Posterior vena cava (tissue), 2 donors: ENCODE measurements around the gene EFNB3. TPM values are rescaled to one million over a fixed set of nuclear protein-coding genes. Genes with fewer than 3 reads are reported as not detected.

ENCODE experiments used
- DNase-seq: peaks from one replicate; pipeline ENCODE4 v3.0.0-alpha.2; 2020; ENCODE audit warnings: low spot score
- intact Hi-C, 2 donors: fragments of 100-400 bp; cut with DNase I; formaldehyde crosslinking; loops; one replicate each; pipeline versions ENCODE4 v1.14.1 to v1.14.2; 2022 to 2023
- total RNA-seq, 2 donors: library from RNA; stranded (reverse); fragmentation: NEBNext Ultra II Directional; extraction: Animal tissue kit (Norgen Biotek cat#: 25700); gene quantifications; one replicate each; pipeline ENCODE4 v1.2.1, GENCODE V29; 2021
- donor health status: DM: yes; HTN: yes; CAD: no.
- donor health status: DM: yes; HTN: yes; CAD: no.

The EFNB3 gene
- total RNA-seq, 2 donors from 2014 or later: 0.19 to 0.42 TPM

DNA sequence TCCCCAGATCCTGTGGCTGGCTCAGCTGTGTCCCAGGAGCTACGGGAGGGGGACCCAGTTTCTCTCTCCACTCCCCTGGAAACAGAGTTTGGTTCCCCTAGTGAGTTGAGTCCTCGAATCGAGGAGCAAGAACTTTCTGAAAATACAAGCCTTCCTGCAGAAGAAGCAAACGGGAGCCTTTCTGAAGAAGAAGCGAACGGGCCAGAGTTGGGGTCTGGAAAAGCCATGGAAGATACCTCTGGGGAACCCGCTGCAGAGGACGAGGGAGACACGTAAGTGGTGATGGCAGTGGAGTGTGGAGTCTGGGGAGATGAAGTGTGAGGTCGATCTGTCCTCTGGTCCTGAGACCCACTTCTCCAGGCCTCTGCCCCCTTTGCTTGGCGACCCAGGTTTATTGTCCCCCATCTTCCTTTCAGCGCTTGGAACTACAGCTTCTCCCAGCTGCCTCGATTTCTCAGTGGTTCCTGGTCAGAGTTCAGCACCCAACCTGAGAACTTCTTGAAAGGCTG is 16.1 kb upstream of the EFNB3 start:
- no peak for DNase-seq
- intact Hi-C loops: loop anchor here in 1 of 2 donors (10.0 kb wide), 1 partner anchor 54 kb away; the partner anchor contains the start of gene SHBG

DNA sequence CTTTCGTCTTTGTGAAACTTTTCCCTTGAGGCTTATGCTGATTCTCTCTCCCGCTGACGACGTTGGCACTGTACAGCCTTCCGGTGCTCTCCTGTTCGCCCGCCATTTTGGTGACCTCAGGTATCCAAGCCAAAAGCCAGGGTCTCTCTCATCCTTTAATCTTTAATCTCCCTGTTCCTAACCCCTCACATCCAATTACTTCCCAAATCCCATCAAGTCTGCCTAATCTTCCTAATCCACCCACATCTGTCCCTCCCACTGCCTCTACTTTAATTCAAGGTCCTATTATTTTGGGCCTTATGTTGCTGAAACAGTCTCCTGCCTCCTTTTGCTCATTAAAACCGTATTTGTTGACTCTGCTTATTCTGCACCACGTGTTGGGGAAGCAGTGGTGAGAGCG is 9.4 kb upstream of the EFNB3 start:
- DNase-seq: no peak
- intact Hi-C loops: no loop called here

DNA sequence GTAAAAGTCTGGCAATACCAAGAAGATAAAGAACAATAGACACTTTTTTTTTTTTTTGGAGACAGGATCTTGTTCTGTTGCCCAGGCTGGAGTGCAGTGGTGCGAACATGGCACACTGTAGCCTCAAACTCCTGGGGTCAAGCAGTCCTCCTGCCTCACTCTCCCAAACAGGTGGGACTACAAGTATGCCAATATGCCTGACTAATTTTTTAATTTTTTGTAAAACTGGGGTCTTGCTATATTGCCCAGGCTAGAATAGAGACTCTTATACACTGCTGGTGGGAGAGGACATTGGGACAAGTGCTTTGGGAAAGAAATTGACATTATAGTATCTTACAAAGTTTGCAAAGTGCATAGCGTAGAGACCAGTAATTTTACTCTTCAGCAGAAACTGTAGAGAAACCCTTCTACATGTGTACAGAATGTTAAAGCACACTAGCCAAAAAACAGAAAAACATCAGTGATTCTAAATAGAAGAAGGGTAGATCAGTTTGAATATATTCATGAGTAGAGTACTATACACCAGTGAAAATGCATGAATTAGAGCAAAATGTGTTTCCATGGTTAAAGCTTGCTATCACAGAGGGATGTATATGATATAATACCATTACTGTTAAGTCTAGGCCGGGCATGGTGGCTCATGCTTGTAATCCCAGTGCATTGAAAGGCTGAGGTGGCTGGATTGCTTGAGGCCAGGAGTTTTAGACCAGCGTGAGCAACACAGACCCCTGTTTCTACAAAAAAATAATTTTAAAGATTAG is 7.0 kb upstream of the EFNB3 start:
- intact Hi-C loops: no loop called here
- DNase-seq: no peak

DNA sequence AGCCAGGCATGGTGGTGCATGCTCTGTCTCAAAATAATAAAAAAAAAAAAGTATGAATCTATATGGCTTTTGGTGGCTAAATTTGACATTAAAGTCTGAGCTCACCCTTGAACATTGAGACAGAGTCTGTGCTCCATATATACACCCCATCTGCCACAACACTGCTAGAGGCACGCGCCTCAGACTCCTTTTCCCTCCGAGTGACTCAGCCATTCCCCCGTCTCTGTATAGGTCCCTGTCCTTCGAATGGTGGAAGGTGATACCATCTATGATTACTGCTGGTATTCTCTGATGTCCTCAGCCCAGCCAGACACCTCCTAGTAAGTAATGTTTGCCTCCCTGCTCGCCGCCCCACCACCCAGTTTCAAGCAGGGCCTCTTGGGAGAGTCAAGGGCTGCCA is 4.5 kb upstream of the EFNB3 start:
- no peak for DNase-seq
- intact Hi-C loops: no loop called here

DNA sequence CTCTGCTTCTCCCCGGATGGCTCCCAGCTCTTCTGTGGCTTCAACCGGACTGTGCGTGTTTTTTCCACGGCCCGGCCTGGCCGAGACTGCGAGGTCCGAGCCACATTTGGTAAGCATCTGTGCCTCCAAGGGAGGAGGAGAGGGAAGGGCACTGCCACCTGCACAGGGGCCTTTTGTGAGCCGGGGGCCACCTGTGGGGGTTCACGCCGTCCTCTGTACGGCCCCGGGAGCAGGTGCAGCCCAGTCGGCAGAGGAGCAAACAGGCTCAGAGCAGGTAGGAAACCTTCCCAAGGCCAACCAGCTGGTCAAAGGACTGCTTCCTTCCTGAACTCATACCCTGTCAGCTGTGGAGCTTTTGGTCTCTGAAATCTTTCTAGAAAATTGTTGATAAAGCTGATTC is 3.3 kb upstream of the EFNB3 start:
- DNase-seq: no peak
- intact Hi-C loops: no loop called here

DNA sequence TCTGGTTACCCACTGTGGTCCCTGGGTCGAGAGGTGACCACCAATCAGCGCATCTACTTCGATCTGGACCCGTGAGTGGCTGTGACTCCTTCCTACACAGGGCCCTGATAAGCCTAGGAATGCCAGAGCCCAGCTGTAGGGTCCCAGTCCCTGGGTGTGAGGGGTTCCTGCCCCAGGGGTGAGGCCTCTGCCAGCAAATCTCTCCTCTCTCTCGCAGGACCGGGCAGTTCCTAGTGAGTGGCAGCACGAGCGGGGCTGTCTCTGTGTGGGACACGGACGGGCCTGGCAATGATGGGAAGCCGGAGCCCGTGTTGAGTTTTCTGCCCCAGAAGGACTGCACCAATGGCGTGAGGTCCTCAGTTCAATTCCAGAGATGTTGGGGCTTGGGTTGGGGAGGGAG is 2.2 kb upstream of the EFNB3 start:
- DNase-seq: no peak

DNA sequence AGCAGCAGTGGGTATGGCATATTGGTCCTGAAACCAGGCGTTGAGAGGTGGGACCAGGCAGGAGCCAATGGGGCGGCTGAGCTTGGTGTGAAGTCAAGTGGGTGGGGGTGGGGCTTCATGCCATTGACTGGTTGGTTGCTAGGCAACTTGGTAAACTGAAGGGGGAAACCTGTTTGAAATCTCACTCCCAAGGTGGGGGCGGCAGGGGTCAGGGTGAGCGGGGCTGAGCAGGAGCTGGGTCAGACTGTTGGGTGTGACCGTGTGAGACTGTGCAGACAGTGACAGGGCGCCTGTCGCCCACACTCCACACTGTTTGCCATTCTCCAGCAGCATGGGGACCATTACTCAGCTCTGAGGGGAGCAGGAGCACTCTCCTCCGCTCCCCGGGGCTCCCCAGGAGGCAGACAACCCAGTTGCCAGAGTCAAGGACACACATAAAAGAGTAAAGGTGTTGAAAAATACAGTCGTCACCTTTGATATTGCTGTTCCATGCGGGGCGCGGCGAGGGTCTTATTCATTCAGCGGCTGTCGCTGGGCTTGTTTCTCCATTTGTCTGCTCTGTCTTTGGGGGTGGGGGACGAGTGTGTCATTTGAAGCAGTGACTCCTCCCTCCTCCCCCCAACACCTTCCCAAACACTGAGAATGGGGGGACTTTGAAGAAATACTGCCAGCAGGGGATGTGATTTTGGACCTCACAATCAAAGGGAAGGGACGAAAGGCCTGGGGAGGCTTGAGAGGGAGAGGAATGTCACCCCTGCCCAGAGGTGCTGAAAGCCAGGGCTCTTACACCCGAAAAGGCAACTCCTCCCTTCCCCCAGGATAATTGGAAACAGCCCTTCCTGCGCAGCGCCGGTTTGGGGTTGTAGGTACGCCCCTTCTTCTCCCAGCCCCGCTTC is 1.2 kb upstream of the EFNB3 start:
- DNase-seq: no peak
- intact Hi-C loops: no loop called here

More for the DNA sequence above, 2.2 kb upstream of the EFNB3 start:
- intact Hi-C loops: no loop called here

DNA sequence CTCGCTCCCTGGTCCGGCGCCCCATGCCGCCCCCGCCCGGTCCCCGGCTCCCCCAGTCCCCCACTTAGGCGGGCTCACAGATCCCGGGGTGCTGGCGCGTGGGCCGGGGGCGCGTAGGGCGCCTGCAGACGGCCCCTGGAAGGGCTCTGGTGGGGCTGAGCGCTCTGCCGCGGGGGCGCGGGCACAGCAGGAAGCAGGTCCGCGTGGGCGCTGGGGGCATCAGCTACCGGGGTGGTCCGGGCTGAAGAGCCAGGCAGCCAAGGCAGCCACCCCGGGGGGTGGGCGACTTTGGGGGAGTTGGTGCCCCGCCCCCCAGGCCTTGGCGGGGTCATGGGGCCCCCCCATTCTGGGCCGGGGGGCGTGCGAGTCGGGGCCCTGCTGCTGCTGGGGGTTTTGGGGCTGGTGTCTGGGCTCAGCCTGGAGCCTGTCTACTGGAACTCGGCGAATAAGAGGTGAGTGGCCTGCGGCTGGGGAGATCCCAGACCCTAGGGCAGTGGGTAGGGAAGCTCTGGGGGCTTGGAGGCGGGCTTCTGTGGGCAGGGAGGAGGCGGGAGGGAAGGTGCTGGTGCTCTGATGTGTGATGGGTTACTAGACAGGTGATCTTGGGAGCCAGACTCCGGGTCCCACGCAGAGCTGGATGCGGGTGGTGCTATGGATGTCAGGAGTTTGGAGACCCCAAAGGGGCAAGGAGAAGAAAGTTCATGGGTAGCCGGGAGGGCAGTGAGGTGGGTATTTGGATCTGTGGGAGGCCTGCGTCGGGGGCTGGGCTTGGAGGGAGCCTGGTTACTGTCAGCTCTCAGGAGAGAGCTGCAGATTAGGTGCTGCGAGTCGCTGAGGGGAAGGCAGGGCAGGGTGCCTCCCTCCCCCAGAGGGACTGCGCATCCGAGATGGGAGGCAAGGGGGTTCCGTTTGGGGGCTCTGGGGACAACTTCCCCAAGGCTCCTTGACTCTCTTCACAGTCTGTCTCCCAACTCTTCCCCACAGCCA is 560 bp downstream of the EFNB3 start:
- intact Hi-C loops: no loop called here
- DNase-seq: peak; percentile 69

DNA sequence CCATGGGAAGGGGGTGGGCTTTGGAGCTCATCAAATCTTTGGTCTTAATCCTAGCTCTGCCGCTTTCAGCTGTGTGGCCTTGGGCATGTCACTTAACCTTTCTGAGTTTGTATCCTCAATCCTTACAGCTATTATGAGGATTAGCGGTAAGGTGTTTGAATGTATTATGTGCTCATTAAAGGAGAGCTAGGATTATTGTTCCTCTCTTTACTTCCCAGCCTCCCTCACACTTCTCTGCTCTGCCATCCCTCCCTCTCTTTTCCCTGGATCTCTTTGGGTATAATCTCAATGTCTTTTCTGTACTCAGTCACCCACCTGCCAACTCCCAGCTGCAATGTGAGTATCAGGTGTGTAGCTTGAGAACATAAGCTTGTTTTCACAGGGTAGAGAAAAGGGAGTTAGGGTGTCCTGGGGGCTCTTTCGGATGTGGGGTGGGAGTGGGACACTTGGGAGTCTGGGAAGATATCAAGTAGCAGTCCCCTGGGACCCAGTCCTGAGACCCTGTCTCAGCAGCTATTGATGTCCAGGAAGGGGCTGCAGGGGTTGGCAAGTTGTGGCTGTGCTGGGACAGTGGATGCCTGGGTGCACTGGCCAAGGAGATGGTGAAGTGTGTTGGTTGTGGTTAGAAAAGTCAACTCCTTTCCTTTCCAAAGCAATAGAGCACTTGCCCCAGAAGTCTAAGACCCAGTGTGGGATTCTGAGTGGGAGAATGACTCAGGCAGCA is 1.8 kb downstream of the EFNB3 start:
- intact Hi-C loops: no loop called here
- DNase-seq: no peak

DNA sequence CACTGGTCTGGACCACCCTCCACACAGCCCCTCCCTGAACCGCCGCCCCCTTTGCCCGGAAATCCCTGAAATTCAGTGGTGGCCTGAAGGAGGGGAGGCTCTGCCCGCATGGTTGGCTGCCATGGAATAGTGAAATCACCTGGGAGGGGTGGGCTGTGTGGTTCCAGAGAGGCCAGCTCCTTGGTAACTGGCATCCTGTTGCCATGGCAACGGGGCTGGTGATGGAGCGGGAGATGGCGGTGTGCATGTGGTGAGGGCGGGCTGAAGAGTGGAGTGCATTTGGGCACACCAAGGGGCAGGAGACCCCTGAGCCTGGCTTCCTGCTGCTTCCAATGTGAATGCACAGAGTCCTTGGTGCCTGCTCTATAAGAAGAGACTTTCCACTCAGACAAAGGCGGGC is 2.4 kb downstream of the EFNB3 start:
- peak; percentile 54 for DNase-seq
- intact Hi-C loops: no loop called here

DNA sequence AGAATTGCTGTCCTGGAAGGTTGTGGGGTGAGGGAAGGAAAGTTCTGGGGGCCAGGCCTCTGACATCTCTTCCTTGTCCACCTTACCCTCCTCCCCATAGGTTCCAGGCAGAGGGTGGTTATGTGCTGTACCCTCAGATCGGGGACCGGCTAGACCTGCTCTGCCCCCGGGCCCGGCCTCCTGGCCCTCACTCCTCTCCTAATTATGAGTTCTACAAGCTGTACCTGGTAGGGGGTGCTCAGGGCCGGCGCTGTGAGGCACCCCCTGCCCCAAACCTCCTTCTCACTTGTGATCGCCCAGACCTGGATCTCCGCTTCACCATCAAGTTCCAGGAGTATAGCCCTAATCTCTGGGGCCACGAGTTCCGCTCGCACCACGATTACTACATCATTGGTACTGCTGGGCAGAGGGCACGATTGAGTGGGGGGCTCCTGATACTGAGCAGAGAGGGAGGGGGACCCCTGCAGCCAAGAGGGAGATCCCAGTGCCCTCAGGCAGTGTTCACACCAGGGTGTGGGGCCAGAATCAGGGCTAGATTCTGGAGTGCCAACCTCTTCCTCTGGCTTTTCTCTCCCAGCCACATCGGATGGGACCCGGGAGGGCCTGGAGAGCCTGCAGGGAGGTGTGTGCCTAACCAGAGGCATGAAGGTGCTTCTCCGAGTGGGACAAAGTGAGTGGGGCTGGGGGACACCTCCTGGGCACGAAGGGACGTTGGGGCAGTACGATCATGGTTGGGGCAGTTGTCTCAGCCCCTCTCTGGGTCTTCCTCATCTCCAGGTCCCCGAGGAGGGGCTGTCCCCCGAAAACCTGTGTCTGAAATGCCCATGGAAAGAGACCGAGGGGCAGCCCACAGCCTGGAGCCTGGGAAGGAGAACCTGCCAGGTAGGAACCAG is 3.1 kb downstream of the EFNB3 start:
- intact Hi-C loops: no loop called here
- peak; percentile 54 for DNase-seq

DNA sequence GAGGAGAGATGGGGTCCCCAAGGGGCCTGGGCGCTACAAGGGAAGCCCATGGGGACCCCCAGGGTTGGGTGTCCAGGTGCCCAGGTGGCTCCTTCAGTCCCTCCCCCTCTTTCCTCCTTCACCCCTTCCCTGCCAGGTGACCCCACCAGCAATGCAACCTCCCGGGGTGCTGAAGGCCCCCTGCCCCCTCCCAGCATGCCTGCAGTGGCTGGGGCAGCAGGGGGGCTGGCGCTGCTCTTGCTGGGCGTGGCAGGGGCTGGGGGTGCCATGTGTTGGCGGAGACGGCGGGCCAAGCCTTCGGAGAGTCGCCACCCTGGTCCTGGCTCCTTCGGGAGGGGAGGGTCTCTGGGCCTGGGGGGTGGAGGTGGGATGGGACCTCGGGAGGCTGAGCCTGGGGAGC is 4.0 kb downstream of the EFNB3 start:
- intact Hi-C loops: no loop called here
- DNase-seq: peak; percentile 67

DNA sequence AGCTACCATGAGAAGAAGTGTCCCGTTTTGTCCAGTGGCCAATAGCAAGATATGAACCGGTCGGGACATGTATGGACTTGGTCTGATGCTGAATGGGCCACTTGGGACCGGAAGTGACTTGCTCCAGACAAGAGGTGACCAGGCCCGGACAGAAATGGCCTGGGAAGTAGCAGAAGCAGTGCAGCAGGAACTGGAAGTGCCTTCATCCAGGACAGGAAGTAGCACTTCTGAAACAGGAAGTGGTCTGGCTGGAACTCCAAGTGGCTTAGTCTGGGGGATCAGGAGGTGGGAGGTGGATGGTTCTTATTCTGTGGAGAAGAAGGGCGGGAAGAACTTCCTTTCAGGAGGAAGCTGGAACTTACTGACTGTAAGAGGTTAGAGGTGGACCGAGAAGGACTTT is 5.3 kb downstream of the EFNB3 start:
- intact Hi-C loops: no loop called here
- DNase-seq: peak; percentile 26

DNA sequence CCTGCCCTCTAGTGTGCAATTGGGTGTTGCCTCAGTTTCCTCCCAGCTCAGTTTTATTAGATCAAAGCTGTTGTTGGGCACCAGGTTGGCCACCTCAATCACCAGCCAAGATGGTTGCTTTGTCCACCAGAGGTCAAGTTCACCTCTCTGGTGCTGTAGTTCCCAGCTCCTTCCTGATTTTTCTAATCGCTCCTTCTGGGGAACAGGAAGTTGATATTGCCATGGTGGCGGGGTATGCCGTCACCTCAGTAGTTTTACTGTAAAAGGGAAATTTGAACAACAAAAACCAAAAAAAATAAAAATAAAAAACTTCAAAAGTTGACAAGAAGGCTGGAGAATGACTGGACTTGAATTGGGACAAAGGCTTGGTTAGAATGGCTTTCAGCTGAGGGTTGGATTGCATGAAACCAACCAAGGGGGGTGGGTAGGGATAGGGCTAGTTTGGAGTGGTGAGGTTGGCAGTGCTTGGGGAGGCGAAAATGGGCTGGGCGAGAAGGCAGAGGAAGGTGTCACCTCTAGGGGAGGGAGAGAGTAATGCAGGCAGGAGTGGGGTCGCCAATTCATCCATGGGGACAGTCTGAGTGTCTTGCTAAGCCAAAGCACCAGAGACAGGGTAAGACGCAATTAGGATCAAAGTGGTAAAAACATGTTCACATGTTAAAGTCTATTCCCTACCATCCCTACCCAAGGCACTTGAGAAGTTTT is 6.2 kb downstream of the EFNB3 start:
- DNase-seq: peak; percentile 22
- intact Hi-C loops: no loop called here

DNA sequence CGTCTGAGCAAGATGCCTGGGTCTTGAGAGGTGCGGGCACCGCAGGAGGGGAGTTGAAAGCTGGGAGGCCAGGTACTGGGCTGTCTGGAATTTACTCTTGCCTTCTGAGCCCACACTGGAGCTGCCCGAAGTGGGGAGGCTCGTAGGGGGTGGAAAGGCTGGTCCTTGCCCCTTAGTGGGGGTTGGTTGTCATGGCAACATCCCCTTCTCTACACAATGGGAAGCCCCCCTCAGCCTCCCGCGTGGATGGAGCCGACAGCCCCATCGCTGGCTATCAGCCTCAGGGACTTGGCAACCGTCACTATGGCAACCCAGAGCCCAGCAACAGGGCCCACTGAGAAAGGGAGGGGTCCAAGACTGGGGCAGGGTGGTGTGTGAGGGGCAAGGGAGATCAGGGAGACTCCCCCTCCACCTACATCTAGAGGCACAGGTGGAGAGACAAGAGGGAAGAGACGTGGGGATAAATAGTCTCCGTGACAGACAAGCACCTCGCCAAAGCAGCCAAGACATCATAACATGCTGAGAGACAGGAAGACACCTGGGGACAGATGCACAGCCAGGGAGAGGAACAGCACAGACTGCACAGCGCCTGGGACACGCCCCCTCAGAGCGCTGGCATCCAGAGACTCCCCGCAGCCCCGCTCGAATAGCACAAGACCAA is 7.2 kb downstream of the EFNB3 start:
- DNase-seq: no peak
- intact Hi-C loops: no loop called here

DNA sequence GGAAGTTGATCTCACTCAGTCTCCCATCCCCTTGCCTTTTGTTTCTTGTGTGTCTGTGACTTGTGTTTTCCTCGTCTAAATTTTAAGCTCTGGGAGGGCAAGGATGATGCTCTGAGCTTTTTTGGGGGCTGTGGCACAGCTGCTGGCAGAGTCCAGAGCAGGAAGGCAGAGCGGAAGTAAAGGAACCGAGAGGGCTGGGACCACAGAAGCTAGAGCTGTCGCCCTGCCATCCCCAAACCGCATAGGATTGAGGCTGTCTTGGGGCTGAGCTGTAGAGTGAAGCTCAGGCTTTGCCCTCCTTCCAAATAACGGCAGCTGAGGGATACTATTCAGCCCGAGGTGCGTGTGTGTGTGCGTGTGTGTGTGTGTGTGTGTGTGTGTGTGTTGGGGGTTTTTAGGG is 8.8 kb downstream of the EFNB3 start:
- intact Hi-C loops: no loop called here
- DNase-seq: no peak
